CD4-positive, alpha-beta T cell (primary cell): ENCODE measurements around the gene ENOX1. TPM values are rescaled to one million over a fixed set of nuclear protein-coding genes. Genes with fewer than 3 reads are reported as not detected.

Source experiments
- ATAC-seq: fragments of 200-7000 bp; cut with Tn5 transposase; one replicate; pipeline ENCODE4 v1.10.0; 2022; ENCODE audit warnings: mild to moderate bottlenecking; ENCODE audit not compliant: poor library complexity
- CTCF ChIA-PET: fragments of 350-600 bp; sonication (Branson Sonifier 250); formaldehyde crosslinking; loops from one replicate; lab custom pipeline; 2021; ENCODE audit warnings: antibody characterized with exemption, inconsistent platforms; lab: Charles Lee
- POLR2A ChIA-PET: fragments of 350-600 bp; sonication (Branson Sonifier 250); formaldehyde crosslinking; loops from one replicate; lab custom pipeline; 2021; ENCODE audit warnings: antibody characterized with exemption, inconsistent platforms; lab: Charles Lee
- DNase-seq, 14 experiments: peaks; one replicate each; pipeline ENCODE4 v3.0.0-alpha.2; 2013 to 2020; ENCODE audit warnings: mixed read lengths in 2 of 14
- H3K27ac ChIP-seq, 2 donors: one replicate each; pipeline versions ENCODE4 v1.5.1 to v1.7.0; 2013; ENCODE audit warnings: low read length in 2 of 2, low read depth in 1 of 2, mild to moderate bottlenecking in 1 of 2
- H3K27me3 ChIP-seq, 2 experiments: 1 replicate in 1 of 2; 2 replicates in 1 of 2; pipeline versions ENCODE4 v1.6.1 to v1.7.0; 2013; ENCODE audit warnings: low read length in 2 of 2, control low read depth in 1 of 2, mild to moderate bottlenecking in 1 of 2, moderate library complexity in 1 of 2; ENCODE audit not compliant: insufficient read depth in 2 of 2, control insufficient read depth in 1 of 2
- H3K36me3 ChIP-seq: one replicate; pipeline ENCODE4 v1.6.1; 2013; ENCODE audit warnings: low read length, control low read depth; ENCODE audit not compliant: insufficient read depth
- H3K4me1 ChIP-seq: one replicate; pipeline ENCODE4 v1.6.1; 2013; ENCODE audit warnings: low read length, control low read depth; ENCODE audit not compliant: insufficient read depth
- H3K4me3 ChIP-seq: one replicate; pipeline ENCODE4 v1.5.1; 2013; ENCODE audit warnings: mild to moderate bottlenecking, low read length, moderate library complexity
- H3K9me3 ChIP-seq, 2 experiments: 1 replicate in 1 of 2; 2 replicates in 1 of 2; pipeline versions ENCODE4 v1.6.1 to v1.7.0; 2013; ENCODE audit warnings: low read length in 2 of 2, mild to moderate bottlenecking in 2 of 2, control low read depth in 1 of 2, moderate library complexity in 1 of 2; ENCODE audit not compliant: control insufficient read depth in 1 of 2, insufficient read depth in 1 of 2
- H3K27ac Mint-ChIP-seq: one replicate; pipeline ENCODE4 v1.8.0; 2020; ENCODE audit warnings: mixed read lengths
- H3K27me3 Mint-ChIP-seq: one replicate; pipeline ENCODE4 v1.8.0; 2021; ENCODE audit warnings: mixed read lengths
- H3K36me3 Mint-ChIP-seq: one replicate; pipeline ENCODE4 v1.8.0; 2021; ENCODE audit warnings: low read depth, mixed read lengths
- H3K4me1 Mint-ChIP-seq: one replicate; pipeline ENCODE4 v1.8.0; 2021; ENCODE audit warnings: low read depth, mixed read lengths
- H3K4me3 Mint-ChIP-seq: one replicate; pipeline ENCODE4 v1.8.0; 2020; ENCODE audit warnings: mild to moderate bottlenecking, mixed read lengths
- H3K9me3 Mint-ChIP-seq: one replicate; pipeline ENCODE4 v1.8.0; 2020; ENCODE audit warnings: mixed read lengths
- intact Hi-C, 2 experiments: fragments of 100-400 bp; cut with DNase I in 1 of 2; cut with micrococcal nuclease in 1 of 2; formaldehyde crosslinking; loops; one replicate each; pipeline versions ENCODE4 v1.15.1 to v1.9.0; 2023 to 2025; cut with DNase I, micrococcal nuclease
- total RNA-seq, 174 experiments: library from RNA in 2 of 174; stranded (reverse) in 2 of 174; gene quantifications; one replicate each; pipeline ENCODE4 v1.2.3 and lab custom pipeline; 2021 to 2026
- TF ChIP-seq, protein P1 (sequence below): fragments of 200-600 bp; IDR thresholded peaks from one replicate; pipeline ENCODE4 v1.8.0; 2022; ENCODE audit warnings: antibody characterized with exemption, mild to moderate bottlenecking

The ENOX1 gene
- total RNA-seq, 2 experiments from 2014 or later = not detected

GRCh38 chr13:43360892-43361610 is 425.7 kb downstream of the ENOX1 start:
- no peaks in the 10 kb centered on the region for H3K36me3 Mint-ChIP-seq
- TF ChIP-seq, protein P1, sequence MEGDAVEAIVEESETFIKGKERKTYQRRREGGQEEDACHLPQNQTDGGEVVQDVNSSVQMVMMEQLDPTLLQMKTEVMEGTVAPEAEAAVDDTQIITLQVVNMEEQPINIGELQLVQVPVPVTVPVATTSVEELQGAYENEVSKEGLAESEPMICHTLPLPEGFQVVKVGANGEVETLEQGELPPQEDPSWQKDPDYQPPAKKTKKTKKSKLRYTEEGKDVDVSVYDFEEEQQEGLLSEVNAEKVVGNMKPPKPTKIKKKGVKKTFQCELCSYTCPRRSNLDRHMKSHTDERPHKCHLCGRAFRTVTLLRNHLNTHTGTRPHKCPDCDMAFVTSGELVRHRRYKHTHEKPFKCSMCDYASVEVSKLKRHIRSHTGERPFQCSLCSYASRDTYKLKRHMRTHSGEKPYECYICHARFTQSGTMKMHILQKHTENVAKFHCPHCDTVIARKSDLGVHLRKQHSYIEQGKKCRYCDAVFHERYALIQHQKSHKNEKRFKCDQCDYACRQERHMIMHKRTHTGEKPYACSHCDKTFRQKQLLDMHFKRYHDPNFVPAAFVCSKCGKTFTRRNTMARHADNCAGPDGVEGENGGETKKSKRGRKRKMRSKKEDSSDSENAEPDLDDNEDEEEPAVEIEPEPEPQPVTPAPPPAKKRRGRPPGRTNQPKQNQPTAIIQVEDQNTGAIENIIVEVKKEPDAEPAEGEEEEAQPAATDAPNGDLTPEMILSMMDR = no peak
- no peak for DNase-seq
- Histone ChIP-seq H3K4me3 (no peak overlapping the region), H3K9me3 (no peaks in the 10 kb centered on the region), H3K27ac (no peak overlapping the region), H3K36me3 (no peaks in the 10 kb centered on the region), H3K4me1 (no peaks in the 10 kb centered on the region), H3K27me3 (no peaks in the 10 kb centered on the region)
- ChIA-PET CTCF (no interaction called here), POLR2A (no interaction called here)
- no peak overlapping the region for H3K4me3 Mint-ChIP-seq
- ATAC-seq = no peak
- no peaks in the 10 kb centered on the region for H3K9me3 Mint-ChIP-seq
- intact Hi-C loops = no loop called here
- H3K4me1 Mint-ChIP-seq = no peaks in the 10 kb centered on the region
- no peaks in the 10 kb centered on the region for H3K27me3 Mint-ChIP-seq
- no peak overlapping the region for H3K27ac Mint-ChIP-seq

DNA sequence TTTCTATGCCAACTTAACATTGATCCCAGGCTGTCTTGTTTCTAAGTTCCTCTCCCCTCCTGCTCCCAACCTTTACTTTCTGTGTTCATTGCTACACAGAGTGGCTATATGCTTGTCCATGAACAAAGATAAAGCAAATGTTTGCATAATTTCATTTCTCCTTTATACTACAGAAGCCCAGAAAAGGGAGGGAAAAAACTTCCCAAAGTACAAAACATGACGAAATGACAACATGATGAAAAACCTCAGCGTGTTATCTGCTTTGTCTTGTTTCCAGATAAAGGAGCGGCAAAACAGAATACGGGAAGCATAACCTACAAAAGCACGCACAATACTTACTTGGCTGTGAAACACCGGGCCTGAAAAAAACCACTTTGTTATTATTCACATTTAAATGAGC is 426.6 kb downstream of the ENOX1 start:
- Mint-ChIP-seq H3K9me3 (no peaks in the 10 kb centered on the region), H3K4me1 (no peaks in the 10 kb centered on the region), H3K36me3 (no peaks in the 10 kb centered on the region), H3K4me3 (no peak overlapping the region), H3K27me3 (no peaks in the 10 kb centered on the region), H3K27ac (no peak overlapping the region)
- Histone ChIP-seq H3K4me3 (no peak overlapping the region), H3K27me3 (no peaks in the 10 kb centered on the region), H3K9me3 (no peaks in the 10 kb centered on the region), H3K36me3 (no peaks in the 10 kb centered on the region), H3K4me1 (no peaks in the 10 kb centered on the region), H3K27ac (no peak overlapping the region)
- ATAC-seq (no peak), DNase-seq (no peak)
- intact Hi-C loops = no loop called here
- TF ChIP-seq, protein P1 = no peak
- CTCF ChIA-PET = no interaction called here
- POLR2A ChIA-PET = no interaction called here

DNA sequence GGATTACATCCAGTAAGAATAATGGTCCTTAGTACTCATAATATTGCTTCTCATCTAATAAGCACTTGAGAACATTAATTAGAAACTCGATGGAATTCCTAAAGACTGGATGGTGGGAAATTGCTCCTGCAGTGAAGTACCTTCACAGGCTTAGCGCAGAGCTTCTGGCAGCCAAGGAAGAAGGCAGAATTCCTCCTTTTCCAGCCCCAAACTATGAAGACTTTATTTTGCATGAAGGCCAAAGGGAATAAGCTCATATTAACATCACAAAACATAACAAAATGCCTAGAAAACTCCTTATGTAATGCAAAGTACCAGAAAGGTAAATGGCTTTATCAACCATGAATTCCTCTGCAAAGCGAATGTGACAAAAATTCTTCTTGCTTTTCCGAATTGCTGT is 427.2 kb downstream of the ENOX1 start:
- intact Hi-C loops = no loop called here
- POLR2A ChIA-PET = no interaction called here
- TF ChIP-seq, protein P1 = no peak
- Histone ChIP-seq H3K27ac (no peak overlapping the region), H3K36me3 (no peaks in the 10 kb centered on the region), H3K4me3 (no peak overlapping the region), H3K9me3 (no peaks in the 10 kb centered on the region), H3K27me3 (no peaks in the 10 kb centered on the region), H3K4me1 (no peaks in the 10 kb centered on the region)
- CTCF ChIA-PET = no interaction called here
- Mint-ChIP-seq H3K4me3 (no peak overlapping the region), H3K36me3 (no peaks in the 10 kb centered on the region), H3K4me1 (no peaks in the 10 kb centered on the region), H3K27me3 (no peaks in the 10 kb centered on the region), H3K9me3 (no peaks in the 10 kb centered on the region), H3K27ac (no peak overlapping the region)
- ATAC-seq (no peak), DNase-seq (no peak)
